ENCODE data around the gene OR10K2. TPM values are rescaled to one million over a fixed set of nuclear protein-coding genes. Genes with fewer than 3 reads are reported as not detected.
"Not testable (repeated sequence)": the region's sequence is repeated elsewhere in the genome, so short reads cannot be mapped to it uniquely, and the experiment has no call there.

The OR10K2 gene
- total and polyA plus RNA-seq, 8 donors: not detected

- Histone ChIP-seq H3K27ac (no peak overlapping the region), H3K4me1 (no peaks in the 10 kb centered on the region), H3K36me3 (no peaks in the 10 kb centered on the region), H3K4me3 (no peak overlapping the region), H3K9me3 (no peaks in the 10 kb centered on the region), H3K27me3 (peaks cover 0 to 4% (median 0%) of the 10 kb centered on the region in 4 donors)
- no peak for DNase-seq
- no peak for FAIRE-seq
- no peak for TF ChIP-seq CTCF (IDR thresholded peaks at IDR 0.05)
- WGBS, 2 donors: 58 to 61% methylated on average over 1 of the region's 1 CpG
- ATAC-seq: no peak
- intact Hi-C loops (cut with DNase I): no loop called here
Measured at GRCh38 chr1:158454537-158454936, 28.5 kb upstream of the OR10K2 start.

GRCh38 chr1:158445376-158445775 lies 19.3 kb upstream of the OR10K2 start:
- ATAC-seq (no peak), FAIRE-seq (no peak), DNase-seq (no peak)
- no peak for TF ChIP-seq CTCF (IDR thresholded peaks at IDR 0.05)
- no peaks in the 10 kb centered on the region for H3K36me3 ChIP-seq
- 45 to 59% methylated on average over 4 of the region's 4 CpGs for WGBS, 2 donors
- no peaks in the 10 kb centered on the region for H3K27me3 ChIP-seq
- H3K4me1 ChIP-seq: no peaks in the 10 kb centered on the region
- no peak overlapping the region for H3K4me3 ChIP-seq
- no peak overlapping the region for H3K27ac ChIP-seq
- intact Hi-C loops (cut with DNase I): no loop called here
- H3K9me3 ChIP-seq: no peaks in the 10 kb centered on the region

- no peaks in the 10 kb centered on the region for H3K4me1 ChIP-seq
- 30 to 37% methylated on average over 3 of the region's 3 CpGs for WGBS, 2 donors
- H3K27ac ChIP-seq: no peak overlapping the region
- DNase-seq: no peak
- no peak overlapping the region for H3K4me3 ChIP-seq
- intact Hi-C loops (cut with DNase I): no loop called here
- no peak for FAIRE-seq
- TF ChIP-seq CTCF (IDR thresholded peaks at IDR 0.05): no peak
- H3K36me3 ChIP-seq: no peaks in the 10 kb centered on the region
- no peaks in the 10 kb centered on the region for H3K27me3 ChIP-seq
- H3K9me3 ChIP-seq: no peaks in the 10 kb centered on the region
- ATAC-seq: no peak
Measured at GRCh38 chr1:158434741-158435140, 8.7 kb upstream of the OR10K2 start.

GRCh38 chr1:158430163-158430562 lies 4.1 kb upstream of the OR10K2 start:
- DNase-seq; H3K36me3 ChIP-seq; H3K4me3 ChIP-seq; H3K4me1 ChIP-seq; intact Hi-C loops (cut with DNase I); H3K9me3 ChIP-seq; H3K27ac ChIP-seq; H3K27me3 ChIP-seq; FAIRE-seq; ATAC-seq: not testable (repeated sequence)
- WGBS, 2 donors: 23 to 31% methylated on average over 3 of the region's 3 CpGs

GRCh38 chr1:158425027-158425426 lies 1.0 kb downstream of the OR10K2 start:
- H3K36me3 ChIP-seq: no peaks in the 10 kb centered on the region
- H3K27ac ChIP-seq: no peak overlapping the region
- no peaks in the 10 kb centered on the region for H3K27me3 ChIP-seq
- ATAC-seq (no peak), FAIRE-seq (no peak), DNase-seq (no peak)
- no peak overlapping the region for H3K4me3 ChIP-seq
- intact Hi-C loops (cut with DNase I): no loop called here
- no peaks in the 10 kb centered on the region for H3K9me3 ChIP-seq
- no peaks in the 10 kb centered on the region for H3K4me1 ChIP-seq
- no peak for TF ChIP-seq CTCF (IDR thresholded peaks at IDR 0.05)

GRCh38 chr1:158422212-158422611 lies 3.8 kb downstream of the OR10K2 start:
- no peaks in the 10 kb centered on the region for H3K9me3 ChIP-seq
- H3K4me3 ChIP-seq: no peak overlapping the region
- TF ChIP-seq CTCF (IDR thresholded peaks at IDR 0.05): no peak
- H3K36me3 ChIP-seq: no peaks in the 10 kb centered on the region
- H3K4me1 ChIP-seq: no peaks in the 10 kb centered on the region
- H3K27me3 ChIP-seq: no peaks in the 10 kb centered on the region
- DNase-seq (no peak), FAIRE-seq (no peak), ATAC-seq (no peak)
- intact Hi-C loops (cut with DNase I): no loop called here
- H3K27ac ChIP-seq: no peak overlapping the region
